DND-41 (cell line): ENCODE data around the gene STK4.

Source experiments
- CTCF ChIP-seq: IDR thresholded peaks from 2 replicates; pipeline ENCODE4 v1.5.1; 2012; ENCODE audit warnings: borderline replicate concordance, low read length, moderate library complexity, mild to moderate bottlenecking; ENCODE audit not compliant: poor library complexity, severe bottlenecking; ENCODE audit errors: extremely low read depth
- EZH2 ChIP-seq: IDR thresholded peaks from 3 replicates; pipeline ENCODE4 v1.6.1; 2012; ENCODE audit warnings: borderline replicate concordance, low read depth, mild to moderate bottlenecking, moderate library complexity, low read length, inconsistent platforms; ENCODE audit not compliant: severe bottlenecking

- TF ChIP-seq CTCF (no peak), EZH2 (no peak)
Measured at GRCh38 chr20:45087097-45087790, 120.9 kb downstream of the STK4 start.
